HCT116 (cell line): Measurements from ENCODE around the gene KRT77. TPM values are rescaled to one million over a fixed set of nuclear protein-coding genes. Genes with fewer than 3 reads are reported as not detected.
"Not testable (repeated sequence)": the region's sequence is repeated elsewhere in the genome, so short reads cannot be mapped to it uniquely, and the experiment has no call there.

ENCODE experiments used
- ATAC-seq: fragments of 200-7000 bp; cut with Tn5 transposase; 2 replicates; pipeline ENCODE4 v1.9.1; 2020; ENCODE audit warnings: mild to moderate bottlenecking, moderate library complexity
- BruUV-seq: library from RNA; stranded (reverse); fragments of 400-500 nt; replicated peaks from 2 replicates; lab custom pipeline; 2021; lab: Mats Ljungman, UMichigan
- CTCF ChIA-PET: fragments of 300-600 bp; sonication (Branson Sonifier 250); formaldehyde crosslinking; loops from one replicate; lab custom pipeline; 2021; ENCODE audit warnings: antibody characterized with exemption; lab: Charles Lee
- POLR2A ChIA-PET: fragments of 300-600, 350-600 bp; sonication (Branson Sonifier 250); formaldehyde crosslinking; loops from one replicate; lab custom pipeline; 2021; ENCODE audit warnings: antibody characterized with exemption; lab: Charles Lee
- RAD21 ChIA-PET, 2 experiments: fragments of 300-600 bp; sonication (Branson Sonifier 250); formaldehyde crosslinking; loops; one replicate each; lab custom pipeline; 2023; ENCODE audit warnings: low total read pairs in 2 of 2; ENCODE audit not compliant: uncharacterized antibody in 2 of 2, unreplicated experiment in 2 of 2, low non-redundant PET in 1 of 2; lab: Charles Lee
- DNase-seq: peaks from one replicate; pipeline ENCODE4 v3.0.0-alpha.2; 2010; ENCODE audit warnings: low read depth, low spot score
- H2AFZ ChIP-seq: fragments of 200-600 bp; shearing (Covaris generic), sonication (generic); 2 replicates; pipeline ENCODE4 v1.6.1; 2017; ENCODE audit warnings: low read depth, mixed run types, mixed read lengths, antibody characterized with exemption, low read length; ENCODE audit not compliant: poor library complexity, severe bottlenecking
- H3K27ac ChIP-seq: 2 replicates; pipeline ENCODE4 v1.5.1; 2012; ENCODE audit warnings: low read depth, low read length
- H3K27me3 ChIP-seq: fragments of 200-600 bp; sonication (generic); 2 replicates; pipeline ENCODE4 v1.6.1; 2016; ENCODE audit warnings: mixed run types, low read length, mixed read lengths; ENCODE audit not compliant: insufficient read depth
- H3K36me3 ChIP-seq, 2 experiments: fragments of 200-500 bp in 1 of 2; fragments of 200-600 bp in 1 of 2; sonication (Bioruptor generic) in 1 of 2; sonication (generic) in 1 of 2; 2 replicates each; pipeline versions ENCODE4 v1.5.1 to v1.6.1; 2014 to 2016; ENCODE audit warnings: low read length in 2 of 2, inconsistent platforms in 1 of 2, mixed read lengths in 1 of 2, mixed run types in 1 of 2; ENCODE audit not compliant: insufficient read depth in 2 of 2, control insufficient read depth in 1 of 2
- H3K4me1 ChIP-seq, 2 experiments: fragments of 200-600 bp in 1 of 2; sonication (generic) in 1 of 2; 2 replicates each; pipeline versions ENCODE4 v1.5.1 to v1.6.1; 2012 to 2017; ENCODE audit warnings: low read length in 2 of 2, inconsistent platforms in 1 of 2, mild to moderate bottlenecking in 1 of 2, mixed read lengths in 1 of 2, mixed run types in 1 of 2, moderate library complexity in 1 of 2; ENCODE audit not compliant: insufficient read depth in 2 of 2, control insufficient read depth in 1 of 2
- H3K4me2 ChIP-seq: fragments of 200-600 bp; sonication (generic); 2 replicates; pipeline ENCODE4 v1.6.1; 2017; ENCODE audit warnings: mixed run types, low read length, mixed read lengths
- H3K4me3 ChIP-seq, 2 experiments: fragments of 200-600 bp in 1 of 2; sonication (generic) in 1 of 2; replicated peaks in 1 of 2; 2 replicates each; pipeline ENCODE4 v1.5.1; 2011 to 2016; ENCODE audit warnings: low read length in 2 of 2, control low read depth in 1 of 2, low read depth in 1 of 2, mild to moderate bottlenecking in 1 of 2, mixed read lengths in 1 of 2, mixed run types in 1 of 2
- H3K79me2 ChIP-seq: fragments of 200-600 bp; sonication (generic); 2 replicates; pipeline ENCODE4 v1.6.1; 2017; ENCODE audit warnings: mild to moderate bottlenecking, mixed run types, low read length, moderate library complexity, mixed read lengths; ENCODE audit not compliant: insufficient read depth
- H3K9ac ChIP-seq: fragments of 200-600 bp; sonication (generic); 2 replicates; pipeline ENCODE4 v1.6.1; 2016; ENCODE audit warnings: low read length, mixed read lengths
- H3K9me2 ChIP-seq: fragments of 200-600 bp; sonication (generic), shearing (Covaris generic); 2 replicates; pipeline ENCODE4 v1.6.1; 2017; ENCODE audit warnings: mixed run types, mild to moderate bottlenecking, moderate library complexity; ENCODE audit not compliant: insufficient read depth
- H3K9me3 ChIP-seq, 2 experiments: fragments of 200-500 bp in 1 of 2; fragments of 200-600 bp in 1 of 2; sonication (Bioruptor generic) in 1 of 2; sonication (generic) in 1 of 2; 2 replicates each; pipeline ENCODE4 v1.6.1; 2014 to 2017; ENCODE audit warnings: low read length in 2 of 2, mixed read lengths in 2 of 2, inconsistent platforms in 1 of 2, low read depth in 1 of 2, mild to moderate bottlenecking in 1 of 2, mixed run types in 1 of 2, moderate library complexity in 1 of 2; ENCODE audit not compliant: control insufficient read depth in 1 of 2, insufficient read depth in 1 of 2
- H4K20me1 ChIP-seq: fragments of 200-600 bp; sonication (generic), shearing (Covaris generic); 2 replicates; pipeline ENCODE4 v1.6.1; 2017; ENCODE audit warnings: mixed run types, mild to moderate bottlenecking, moderate library complexity; ENCODE audit not compliant: insufficient read depth
- CEBPB ChIP-seq: IDR thresholded peaks from 2 replicates; pipeline ENCODE4 v1.6.1; 2012; ENCODE audit warnings: low read depth
- CTCF ChIP-seq, 3 experiments: fragments of 200-600 bp in 1 of 3; sonication (generic) in 1 of 3; IDR thresholded peaks in 2 of 3; conservative IDR thresholded peaks in 1 of 3; 2 replicates each; pipeline ENCODE4 v1.5.1; 2012 to 2017; ENCODE audit warnings: low read depth in 2 of 3, low read length in 2 of 3, antibody characterized with exemption in 1 of 3, borderline replicate concordance in 1 of 3, control low read depth in 1 of 3, mild to moderate bottlenecking in 1 of 3, mixed read lengths in 1 of 3, mixed run types in 1 of 3, moderate library complexity in 1 of 3; ENCODE audit not compliant: insufficient read depth in 1 of 3
- EGR1 ChIP-seq: IDR thresholded peaks from 2 replicates; pipeline ENCODE4 v1.6.1; 2012; ENCODE audit warnings: low read depth
- ELF1 ChIP-seq: IDR thresholded peaks from 2 replicates; pipeline ENCODE4 v1.6.1; 2012; ENCODE audit warnings: low read depth, borderline replicate concordance
- EZH2 ChIP-seq: fragments of 200-600 bp; sonication (generic); IDR thresholded peaks from 2 replicates; pipeline ENCODE4 v1.6.1; 2017; ENCODE audit warnings: antibody characterized with exemption, mixed run types
- EZH2phosphoT487 ChIP-seq: fragments of 200-600 bp; IDR thresholded peaks from 2 replicates; pipeline ENCODE4 v1.6.1; 2018; ENCODE audit warnings: antibody characterized with exemption, borderline replicate concordance
- JUND ChIP-seq: IDR thresholded peaks from 2 replicates; pipeline ENCODE4 v1.6.1; 2012
- POLR2A ChIP-seq: IDR thresholded peaks from 2 replicates; pipeline ENCODE4 v1.7.0; 2011; ENCODE audit warnings: borderline replicate concordance; ENCODE audit not compliant: insufficient read depth, insufficient read length; ENCODE audit errors: extremely low read depth
- POLR2AphosphoS5 ChIP-seq: IDR thresholded peaks from 2 replicates; pipeline ENCODE4 v1.6.1; 2011; ENCODE audit warnings: mild to moderate bottlenecking, low read depth, low read length, moderate library complexity
- RAD21 ChIP-seq: IDR thresholded peaks from 2 replicates; pipeline ENCODE4 v1.6.1; 2012; ENCODE audit warnings: low read depth, mild to moderate bottlenecking
- SRF ChIP-seq: IDR thresholded peaks from 2 replicates; pipeline ENCODE4 v1.6.1; 2012; ENCODE audit warnings: low read depth
- TCF7L2 ChIP-seq: IDR thresholded peaks from 2 replicates; pipeline ENCODE4 v1.7.0; 2011; ENCODE audit warnings: borderline replicate concordance, inconsistent platforms; ENCODE audit not compliant: insufficient read depth, insufficient read length; ENCODE audit errors: extremely low read depth
- YY1 ChIP-seq: IDR thresholded peaks from 2 replicates; pipeline ENCODE4 v1.6.1; 2011; ENCODE audit warnings: low read length, low read depth, moderate library complexity, mild to moderate bottlenecking; ENCODE audit not compliant: insufficient replicate concordance; ENCODE audit errors: extremely low read depth
- ZBTB33 ChIP-seq: IDR thresholded peaks from 2 replicates; pipeline ENCODE4 v1.6.1; 2011; ENCODE audit warnings: mild to moderate bottlenecking, low read length, moderate library complexity; ENCODE audit not compliant: insufficient replicate concordance; ENCODE audit errors: extremely low read depth
- ZFX ChIP-seq: fragments of 450-650 bp; IDR thresholded peaks from 2 replicates; pipeline ENCODE4 v1.6.1; 2017
- ZNF274 ChIP-seq: fragments of 200-500 bp; sonication (Bioruptor generic); IDR thresholded peaks from 2 replicates; pipeline ENCODE4 v1.6.1; 2014; ENCODE audit warnings: mild to moderate bottlenecking, low read depth, low read length, inconsistent platforms
- intact Hi-C: fragments of 100-400 bp; cut with micrococcal nuclease; formaldehyde crosslinking; loops from 2 replicates; pipeline ENCODE4 v1.10.0; 2022
- total RNA-seq: library from RNA; stranded (reverse); gene quantifications from one replicate; pipeline ENCODE4 v1.2.1, GENCODE V29; 2021; ENCODE audit not compliant: unreplicated experiment
- TF ChIP-seq, protein P1 (sequence below): IDR thresholded peaks from 2 replicates; pipeline ENCODE4 v1.6.1; 2012
- TF ChIP-seq, protein P2 (sequence below): IDR thresholded peaks from 2 replicates; pipeline ENCODE4 v1.6.1; 2012

KRT77 gene
- total RNA-seq, 1 experiment from 2014 or later = not detected

DNA sequence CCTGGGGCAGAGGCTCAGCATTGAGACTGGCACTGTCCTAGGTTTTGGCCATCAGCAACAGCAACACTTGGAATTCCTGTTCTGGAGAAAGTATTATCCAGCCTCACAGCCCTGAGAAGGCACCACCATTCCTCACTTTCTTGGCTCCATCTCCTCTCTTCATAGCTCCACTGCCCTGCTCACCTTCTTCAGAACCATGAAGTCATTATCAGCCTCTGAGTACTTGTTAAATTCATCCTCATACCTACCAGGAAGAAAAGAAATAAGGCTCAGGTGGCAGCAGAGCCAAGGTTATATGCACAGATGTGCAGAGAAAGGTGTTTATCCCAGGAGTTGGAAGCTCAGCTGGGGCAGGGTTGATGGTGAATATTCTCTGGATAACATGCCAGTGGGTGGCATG lies 48.5 kb upstream of the KRT77 start:
- Histone ChIP-seq H4K20me1 (no peaks in the 10 kb centered on the region), H3K9me3 (no peaks in the 10 kb centered on the region), H3K27me3 (peaks cover 73% of the 10 kb centered on the region), H3K4me2 (no peak overlapping the region), H3K36me3 (no peaks in the 10 kb centered on the region), H2AFZ (no peak overlapping the region), H3K79me2 (no peaks in the 10 kb centered on the region)
- intact Hi-C loops = no loop called here
- no TSS peak for BruUV-seq
- POLR2A ChIA-PET = no interaction called here
- TF ChIP-seq CTCF (IDR thresholded peaks at IDR 0.05 in 2 of 3, conservative IDR thresholded peaks at IDR 0.05 in 1 of 3; ENCODE audit: borderline replicate concordance in 1 of 3, insufficient read depth in 1 of 3, low read depth in 2 of 3, low read length in 2 of 3) = no peak
- TF ChIP-seq ZBTB33 = no peak
- TF ChIP-seq POLR2A = no peak
- no peak for TF ChIP-seq TCF7L2
- TF ChIP-seq POLR2AphosphoS5 = no peak
- no peak for TF ChIP-seq RAD21
- TF ChIP-seq ZFX = no peak
- TF ChIP-seq, protein P1, sequence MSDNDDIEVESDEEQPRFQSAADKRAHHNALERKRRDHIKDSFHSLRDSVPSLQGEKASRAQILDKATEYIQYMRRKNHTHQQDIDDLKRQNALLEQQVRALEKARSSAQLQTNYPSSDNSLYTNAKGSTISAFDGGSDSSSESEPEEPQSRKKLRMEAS = no peak
- no peak for TF ChIP-seq YY1
- TF ChIP-seq ELF1 = no peak
- no peak for TF ChIP-seq EZH2
- TF ChIP-seq SRF = no peak
- TF ChIP-seq JUND = no peak
- TF ChIP-seq CEBPB = no peak
- TF ChIP-seq EZH2phosphoT487 = no peak
- no peak for TF ChIP-seq ZNF274
- TF ChIP-seq, protein P2, sequence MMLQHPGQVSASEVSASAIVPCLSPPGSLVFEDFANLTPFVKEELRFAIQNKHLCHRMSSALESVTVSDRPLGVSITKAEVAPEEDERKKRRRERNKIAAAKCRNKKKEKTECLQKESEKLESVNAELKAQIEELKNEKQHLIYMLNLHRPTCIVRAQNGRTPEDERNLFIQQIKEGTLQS = no peak
- TF ChIP-seq EGR1 = no peak
- TF ChIP-seq, all 23 proteins: peak for 0
- H3K4me1 ChIP-seq = no peaks in the 10 kb centered on the region
- CTCF ChIA-PET = no interaction called here
- no peak overlapping the region for H3K27ac ChIP-seq
- ATAC-seq (no peak), DNase-seq (no peak)
- H3K9ac ChIP-seq = no peak overlapping the region
- no peaks in the 10 kb centered on the region for H3K9me2 ChIP-seq
- H3K4me3 ChIP-seq = no peak overlapping the region
- RAD21 ChIA-PET = no interaction called here

- H3K9me3 ChIP-seq, H3K27ac ChIP-seq, H4K20me1 ChIP-seq, H2AFZ ChIP-seq, H3K4me3 ChIP-seq, H3K9me2 ChIP-seq, H3K79me2 ChIP-seq, H3K36me3 ChIP-seq, DNase-seq, H3K4me2 ChIP-seq, H3K4me1 ChIP-seq, BruUV-seq, ATAC-seq, CTCF ChIA-PET, intact Hi-C loops, POLR2A ChIA-PET, H3K9ac ChIP-seq, RAD21 ChIA-PET: not testable (repeated sequence)
- peaks cover 78% of the 10 kb centered on the region for H3K27me3 ChIP-seq
These were observed 47.2 kb upstream of the KRT77 start for GRCh38 chr12:52750532-52750931.
